Body of pancreas (tissue), 4 donors: ENCODE results near the gene CSNK1G1.

Experiments
- POLR2A ChIP-seq, 3 donors: fragments of 450-650 bp; IDR thresholded peaks; one replicate each; pipeline ENCODE4 v1.6.1; 2016; ENCODE audit warnings: antibody characterized with exemption in 3 of 3, mild to moderate bottlenecking in 2 of 3
- TF ChIP-seq, protein P1 (sequence below), 7 experiments: fragments of 450-650 bp in 4 of 7; fragments of 200-600 bp in 3 of 7; sonication (generic) in 3 of 7; IDR thresholded peaks; one replicate each; pipeline ENCODE4 v1.5.1; 2016 to 2019; ENCODE audit warnings: antibody characterized with exemption in 7 of 7

GRCh38 chr15:64386291-64386690, 30.3 kb upstream of the CSNK1G1 start:
- TF ChIP-seq, protein P1, sequence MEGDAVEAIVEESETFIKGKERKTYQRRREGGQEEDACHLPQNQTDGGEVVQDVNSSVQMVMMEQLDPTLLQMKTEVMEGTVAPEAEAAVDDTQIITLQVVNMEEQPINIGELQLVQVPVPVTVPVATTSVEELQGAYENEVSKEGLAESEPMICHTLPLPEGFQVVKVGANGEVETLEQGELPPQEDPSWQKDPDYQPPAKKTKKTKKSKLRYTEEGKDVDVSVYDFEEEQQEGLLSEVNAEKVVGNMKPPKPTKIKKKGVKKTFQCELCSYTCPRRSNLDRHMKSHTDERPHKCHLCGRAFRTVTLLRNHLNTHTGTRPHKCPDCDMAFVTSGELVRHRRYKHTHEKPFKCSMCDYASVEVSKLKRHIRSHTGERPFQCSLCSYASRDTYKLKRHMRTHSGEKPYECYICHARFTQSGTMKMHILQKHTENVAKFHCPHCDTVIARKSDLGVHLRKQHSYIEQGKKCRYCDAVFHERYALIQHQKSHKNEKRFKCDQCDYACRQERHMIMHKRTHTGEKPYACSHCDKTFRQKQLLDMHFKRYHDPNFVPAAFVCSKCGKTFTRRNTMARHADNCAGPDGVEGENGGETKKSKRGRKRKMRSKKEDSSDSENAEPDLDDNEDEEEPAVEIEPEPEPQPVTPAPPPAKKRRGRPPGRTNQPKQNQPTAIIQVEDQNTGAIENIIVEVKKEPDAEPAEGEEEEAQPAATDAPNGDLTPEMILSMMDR (IDR thresholded peaks at IDR 0.05), result no peak
- no peak for TF ChIP-seq POLR2A (IDR thresholded peaks at IDR 0.05)
